ENCODE results near the gene TPM4.
"Not testable (repeated sequence)": the region's sequence is repeated elsewhere in the genome, so short reads cannot be mapped to it uniquely, and the experiment has no call there.

Gene TPM4

DNA sequence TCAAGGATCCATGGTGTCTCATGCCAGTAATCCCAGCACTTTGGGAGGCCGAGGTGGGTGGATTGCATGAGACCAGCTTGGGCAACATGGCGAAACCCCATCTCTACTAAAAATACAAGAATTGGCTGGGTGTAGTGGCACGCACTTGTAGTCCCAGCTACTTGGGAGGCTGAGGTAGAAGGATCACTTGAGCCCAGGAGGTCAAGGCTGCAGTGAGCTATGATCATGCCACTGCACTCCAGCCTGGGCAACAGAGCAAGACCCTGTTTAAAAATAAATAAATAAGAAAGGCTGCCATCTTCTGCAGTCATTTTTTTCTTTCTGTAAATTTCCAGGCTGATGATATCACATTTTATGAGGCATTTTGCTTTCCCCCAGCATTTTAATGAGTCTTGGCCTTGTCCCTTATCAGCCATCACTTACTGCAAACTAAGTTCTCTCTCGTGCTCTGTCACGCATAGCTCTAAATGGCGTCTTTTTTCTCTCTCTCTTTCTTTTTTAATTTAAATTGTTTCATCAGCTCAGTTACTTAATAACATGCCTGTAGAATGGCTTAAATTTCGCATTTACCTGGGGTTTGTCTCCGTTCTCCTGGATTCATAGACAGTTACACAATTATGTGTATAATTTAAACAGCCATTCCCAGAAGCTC lies 23.1 kb downstream of the TPM4 start:
- not testable (repeated sequence) for DNase-seq

- no peak for DNase-seq
These were observed 24.2 kb downstream of the TPM4 start for GRCh38 chr19:16100524-16100923.

DNA sequence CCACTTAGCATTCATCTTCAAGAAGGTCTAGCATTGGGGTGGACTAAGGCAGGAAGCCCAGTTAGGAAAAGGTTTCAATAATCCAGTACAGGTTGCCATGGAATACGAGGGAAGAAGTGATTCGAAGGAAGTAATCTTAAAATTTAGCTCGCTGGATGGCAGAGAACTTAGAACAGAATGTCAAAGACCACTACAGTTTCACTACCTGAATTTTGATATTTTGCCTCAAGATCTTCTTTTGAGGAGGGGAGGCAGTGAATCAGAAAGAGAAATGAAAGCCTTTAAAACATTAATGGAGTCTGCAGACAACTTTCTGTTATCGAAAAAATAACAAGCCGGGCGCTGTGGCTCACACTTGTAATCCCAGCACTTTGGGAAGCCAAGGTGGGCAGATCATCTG lies 28.4 kb downstream of the TPM4 start:
- DNase-seq, result no peak

GRCh38 chr19:16106121-16106520 lies 29.8 kb downstream of the TPM4 start:
- no peak for DNase-seq

DNA sequence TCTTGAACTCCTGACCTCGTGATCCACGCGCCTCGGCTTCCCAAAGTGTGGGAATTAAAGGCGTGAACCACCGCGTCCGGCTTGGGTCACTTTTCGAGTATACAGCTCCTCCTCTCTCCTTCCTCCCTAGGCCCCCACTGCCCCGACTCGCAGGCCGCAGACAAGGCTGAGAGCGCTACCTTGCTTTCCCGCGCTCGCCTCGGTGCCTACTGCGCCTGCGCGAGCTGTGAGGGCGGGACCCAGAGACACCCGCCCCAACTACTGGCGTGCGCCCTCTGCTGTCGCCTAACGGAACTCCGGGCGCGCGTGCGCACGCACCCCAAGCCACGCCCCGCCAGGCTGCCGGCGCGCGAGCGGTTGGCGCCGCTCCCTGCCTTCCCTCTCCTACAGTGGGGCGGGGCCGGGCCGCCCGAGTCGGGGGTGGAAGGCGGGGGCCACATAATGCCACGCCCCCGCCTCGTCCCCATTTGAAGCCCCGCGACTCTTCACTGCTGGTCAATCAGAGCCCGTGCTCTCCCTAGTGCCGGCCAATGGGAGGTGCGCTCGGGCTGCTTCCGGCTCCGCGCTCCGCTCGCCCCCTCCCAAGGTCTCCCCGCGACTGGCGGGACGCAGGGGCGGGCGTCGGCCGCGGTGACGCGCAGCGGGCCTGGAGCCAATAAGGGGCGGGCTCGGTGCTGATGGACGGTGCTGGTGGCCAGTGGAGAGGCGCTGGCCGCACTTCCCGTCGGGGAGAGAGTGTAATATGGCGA lies 35.0 kb downstream of the TPM4 start, which contains the start of gene RAB8A:
TSS of gene RAB8A (plus strand) at position 730 of the 749 bp plus-strand sequence. CDS start at position 743, 13 bp downstream.
- peak; percentile 98 for DNase-seq

GRCh38 chr19:16111909-16112752 lies 35.8 kb downstream of the TPM4 start:
- no peak for DNase-seq

GRCh38 chr19:16112778-16113177 lies 36.5 kb downstream of the TPM4 start:
- no peak for DNase-seq

GRCh38 chr19:16113727-16114126 lies 37.4 kb downstream of the TPM4 start:
- DNase-seq, result no peak

- DNase-seq, result no peak
These were observed 39.2 kb downstream of the TPM4 start for GRCh38 chr19:16115301-16116039.

- DNase-seq, result no peak
These were observed 39.8 kb downstream of the TPM4 start for GRCh38 chr19:16116067-16116466.

GRCh38 chr19:16117594-16118033 lies 41.3 kb downstream of the TPM4 start:
- no peak for DNase-seq

- no peak for DNase-seq
These were observed 42.3 kb downstream of the TPM4 start for GRCh38 chr19:16118489-16119033.

DNA sequence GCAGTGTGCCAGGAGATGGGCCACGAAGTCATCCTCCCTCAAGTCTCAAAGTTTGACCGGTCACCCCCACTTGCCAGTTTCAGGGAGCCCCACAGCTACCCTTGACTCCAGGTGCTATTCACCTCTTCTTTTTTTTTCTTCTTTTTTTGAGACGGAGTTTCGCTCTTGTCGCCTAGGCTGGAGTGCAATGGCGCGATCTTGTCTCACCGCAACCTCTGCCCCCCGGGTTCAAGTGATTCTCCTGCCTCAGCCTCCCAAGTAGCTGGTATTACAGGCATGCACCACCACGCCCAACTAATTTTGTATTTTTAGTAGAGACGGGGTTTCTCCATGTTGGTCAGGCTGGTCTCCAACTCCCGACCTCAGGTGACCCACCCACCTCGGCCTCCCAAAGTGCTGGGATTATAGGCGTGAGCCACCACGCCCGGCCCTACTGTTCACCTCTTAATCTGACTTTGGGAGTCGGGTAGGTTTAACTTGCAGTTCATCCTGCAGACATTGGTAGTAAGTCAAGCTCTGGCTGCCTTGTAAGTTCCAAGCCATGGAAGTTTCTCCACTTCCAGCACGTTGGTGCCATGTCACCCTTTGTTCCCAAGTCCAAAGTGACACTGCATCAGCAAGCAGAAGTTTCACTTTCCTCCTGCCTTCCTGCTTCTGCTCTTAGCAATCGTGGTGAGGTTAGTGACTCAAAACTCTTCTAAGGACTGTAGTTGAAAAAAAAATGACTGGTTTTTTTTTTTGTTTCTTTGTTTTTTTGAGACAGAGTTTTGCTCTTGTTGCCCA lies 43.0 kb downstream of the TPM4 start:
- not testable (repeated sequence) for DNase-seq

- no peak for DNase-seq
These were observed 44.8 kb downstream of the TPM4 start for GRCh38 chr19:16121141-16121540.

GRCh38 chr19:16121967-16122366 lies 45.7 kb downstream of the TPM4 start:
- no peak for DNase-seq

DNA sequence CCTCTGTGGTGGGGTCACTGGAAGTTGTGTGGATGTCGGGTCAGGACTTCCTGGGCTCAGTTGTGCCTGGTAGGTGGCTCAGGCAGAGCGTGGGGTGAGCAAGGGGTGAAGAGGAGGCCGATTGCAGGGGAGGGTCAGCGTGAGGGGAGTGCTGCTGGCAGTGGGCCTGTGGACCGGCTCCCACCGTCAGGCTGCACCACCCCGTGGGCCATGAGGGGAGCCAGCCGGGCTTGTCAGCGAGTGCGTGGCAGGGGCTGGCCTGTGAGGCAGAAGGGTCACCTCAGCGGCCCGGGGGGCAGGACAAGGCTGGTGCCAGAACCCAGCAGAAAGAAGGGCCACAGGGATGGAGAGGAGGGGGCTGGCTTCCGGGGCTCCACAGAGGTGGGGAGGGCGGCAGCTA lies 48.7 kb downstream of the TPM4 start:
- DNase-seq, result no peak

DNA sequence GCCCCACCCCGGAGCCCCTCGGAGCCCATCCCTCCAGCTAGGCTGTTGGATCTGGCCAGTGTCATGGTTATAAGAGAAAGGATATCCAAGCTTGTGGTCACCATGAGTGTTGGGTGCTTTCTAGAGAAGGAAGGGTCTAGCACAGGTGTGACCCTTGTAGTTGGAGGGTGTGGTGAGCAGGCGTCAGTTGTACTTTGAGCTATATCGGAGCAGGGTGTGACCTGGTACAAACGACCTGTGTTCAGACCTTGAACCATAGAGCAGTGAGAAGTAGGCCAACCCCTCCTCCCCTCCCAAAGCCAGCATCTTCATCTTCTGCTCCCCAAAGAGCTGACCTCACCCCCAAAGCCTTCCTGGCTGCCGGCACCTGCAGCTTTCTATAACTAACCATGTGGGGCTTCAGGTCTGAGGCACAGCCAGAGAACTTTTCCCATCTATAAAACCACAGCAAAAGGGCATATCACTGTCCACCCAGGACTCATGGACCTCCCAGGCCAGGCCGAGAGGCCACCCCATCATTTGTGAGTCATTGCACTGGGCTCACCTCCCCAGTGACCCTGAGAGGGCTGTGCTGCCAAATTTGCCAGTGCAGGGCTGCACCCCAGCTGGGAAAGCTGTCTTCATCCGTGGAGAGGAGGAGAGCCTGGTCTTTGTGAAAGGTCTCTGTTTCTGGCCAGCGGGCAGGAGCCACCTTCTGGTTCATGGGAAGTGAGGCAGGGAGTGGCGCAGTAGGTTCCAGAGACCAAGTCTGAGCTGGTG lies 49.6 kb downstream of the TPM4 start:
- DNase-seq, result no peak

DNA sequence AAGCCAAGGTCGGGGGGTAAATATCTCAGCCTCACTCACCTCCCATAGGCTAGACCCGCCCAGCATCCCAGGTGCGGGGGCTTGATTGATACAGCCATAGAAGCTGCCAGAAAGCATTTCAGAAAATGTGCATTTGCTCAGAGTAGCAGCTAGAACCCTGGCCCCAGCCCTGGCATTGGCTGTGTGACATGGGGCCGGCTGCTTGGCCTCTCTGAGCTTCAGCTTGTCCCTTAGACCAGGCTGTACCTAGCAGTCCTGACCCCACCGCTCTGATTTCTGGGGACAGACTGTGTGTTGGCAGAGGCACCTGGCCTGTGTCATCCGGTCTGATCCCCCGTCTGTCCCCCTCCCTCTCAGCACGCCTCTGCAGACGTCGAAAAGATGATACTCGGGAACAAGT lies 50.8 kb downstream of the TPM4 start:
- DNase-seq, result no peak

GRCh38 chr19:16127776-16128371 lies 51.6 kb downstream of the TPM4 start:
- no peak for DNase-seq

DNA sequence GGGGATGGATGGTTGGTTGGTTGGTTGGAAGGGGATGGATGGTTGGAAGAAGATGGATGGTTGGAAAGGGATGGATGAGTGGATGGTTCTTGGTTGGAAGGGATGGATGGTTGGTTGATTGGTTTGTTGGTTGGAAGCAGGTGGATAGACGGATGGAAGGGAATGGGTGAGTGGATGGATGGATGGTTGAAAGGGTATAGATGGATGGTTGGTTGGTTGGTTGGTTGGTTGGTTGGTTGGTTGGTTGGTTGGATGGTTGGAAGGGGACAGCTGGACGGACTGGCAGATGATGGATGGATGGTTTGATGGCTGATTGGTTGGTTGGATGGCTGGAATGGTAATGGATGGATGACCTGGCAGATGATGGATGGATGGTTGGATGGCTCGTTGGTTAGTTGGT lies 55.4 kb downstream of the TPM4 start:
- no peak for DNase-seq

All from activated CD4-positive, alpha-beta T cell treated with anti-CD3 and anti-CD28 coated beads, Interleukin-2, amount 50 U/mL, for 1 hour (primary cell).